Keratinocyte (primary cell): ENCODE measurements around the gene SCARB1. TPM values are rescaled to one million over a fixed set of nuclear protein-coding genes. Genes with fewer than 3 reads are reported as not detected.

ENCODE experiments used
- DNase-seq: peaks from one replicate; pipeline ENCODE4 v3.0.0-alpha.2; 2011; ENCODE audit warnings: low read depth, missing footprints, low spot score
- FAIRE-seq: peaks from 2 replicates; lab custom pipeline; 2011; peaks lifted over from hg19 to GRCh38; lab: Jason Lieb, UNC
- H2AFZ ChIP-seq: 2 replicates; pipeline ENCODE4 v1.6.0; 2012; ENCODE audit warnings: low read length, control low read depth, inconsistent platforms; ENCODE audit not compliant: control insufficient read depth
- H3K27ac ChIP-seq: 2 replicates; pipeline ENCODE4 v1.5.1; 2011; ENCODE audit warnings: low read length; ENCODE audit not compliant: control insufficient read depth, insufficient read depth
- H3K27me3 ChIP-seq: 3 replicates; pipeline ENCODE4 v1.6.0; 2011; ENCODE audit warnings: low read length; ENCODE audit not compliant: control insufficient read depth, insufficient read depth; ENCODE audit errors: extremely low read depth
- H3K36me3 ChIP-seq, 2 experiments: 2 replicates in 1 of 2; 3 replicates in 1 of 2; pipeline ENCODE4 v1.5.1; 2011; ENCODE audit warnings: low read length in 2 of 2, mild to moderate bottlenecking in 1 of 2; ENCODE audit not compliant: control insufficient read depth in 2 of 2, insufficient read depth in 2 of 2; ENCODE audit errors: extremely low read depth in 1 of 2
- H3K4me1 ChIP-seq: 3 replicates; pipeline ENCODE4 v1.5.1; 2011; ENCODE audit warnings: low read length; ENCODE audit not compliant: control insufficient read depth, insufficient read depth; ENCODE audit errors: extremely low read depth
- H3K4me2 ChIP-seq: 3 replicates; pipeline ENCODE4 v1.6.0; 2011; ENCODE audit warnings: low read depth, low read length; ENCODE audit not compliant: control insufficient read depth, insufficient read depth; ENCODE audit errors: extremely low read depth
- H3K4me3 ChIP-seq, 3 experiments: fragments of 200-600 bp in 1 of 3; sonication (generic) in 1 of 3; 2 replicates in 2 of 3; 3 replicates in 1 of 3; pipeline ENCODE4 v1.5.1; 2011 to 2016; ENCODE audit warnings: low read length in 3 of 3, mild to moderate bottlenecking in 3 of 3, control low read depth in 2 of 3, inconsistent platforms in 1 of 3, low read depth in 1 of 3, mixed read lengths in 1 of 3, mixed run types in 1 of 3, moderate library complexity in 1 of 3; ENCODE audit not compliant: control insufficient read depth in 2 of 3, insufficient read depth in 2 of 3; ENCODE audit errors: extremely low read depth in 1 of 3
- H3K79me2 ChIP-seq: 2 replicates; pipeline ENCODE4 v1.6.0; 2012; ENCODE audit warnings: low read length; ENCODE audit not compliant: control insufficient read depth, insufficient read depth
- H3K9ac ChIP-seq: 3 replicates; pipeline ENCODE4 v1.6.0; 2011; ENCODE audit warnings: low read length; ENCODE audit not compliant: control insufficient read depth, insufficient read depth; ENCODE audit errors: extremely low read depth
- H3K9me1 ChIP-seq: 3 replicates; pipeline ENCODE4 v1.6.0; 2011; ENCODE audit warnings: low read length; ENCODE audit not compliant: control insufficient read depth, insufficient read depth; ENCODE audit errors: extremely low read depth
- H3K9me3 ChIP-seq: 2 replicates; pipeline ENCODE4 v1.5.1; 2012; ENCODE audit warnings: low read depth, low read length; ENCODE audit not compliant: control insufficient read depth
- H4K20me1 ChIP-seq: 3 replicates; pipeline ENCODE4 v1.6.0; 2011; ENCODE audit warnings: low read length; ENCODE audit not compliant: control insufficient read depth, insufficient read depth; ENCODE audit errors: extremely low read depth
- CTCF ChIP-seq, 3 experiments: IDR thresholded peaks in 1 of 3; conservative IDR thresholded peaks in 1 of 3; optimal IDR thresholded peaks in 1 of 3; 2 replicates in 2 of 3; 3 replicates in 1 of 3; pipeline versions ENCODE3 to v1.5.1; 2011; ENCODE audit warnings: low read length in 3 of 3, mild to moderate bottlenecking in 3 of 3, moderate library complexity in 2 of 3, control low read depth in 1 of 3, inconsistent platforms in 1 of 3; ENCODE audit not compliant: insufficient read depth in 2 of 3; ENCODE audit errors: extremely low read depth in 1 of 3
- EZH2 ChIP-seq: IDR thresholded peaks from one replicate; pipeline ENCODE4 v1.6.1; 2012; ENCODE audit warnings: inconsistent platforms, mild to moderate bottlenecking, low read length, moderate library complexity
- dilution Hi-C: fragments of 300-500 bp; cut with MboI; formaldehyde crosslinking; loops from one replicate; pipeline ENCODE4 v1.7.0; 2020; ENCODE audit warnings: low sequenced_read_pairs; ENCODE audit not compliant: extremely low pct_ligation_motif_present
- polyA plus RNA-seq, 5 experiments: library from polyadenylated mRNA; depleted of rRNA in 3 of 5; stranded (reverse) in 3 of 5; stranded (forward) in 1 of 5; unstranded in 1 of 5; fragments of >200 nt; gene quantifications; 1 replicate in 1 of 5; 2 replicates in 3 of 5; 3 replicates in 1 of 5; pipeline versions ENCODE4 v1.2.1 to v1.2.3, GENCODE V29; 2011 to 2012; ENCODE audit warnings: missing spikeins in 2 of 5, low read depth in 1 of 5, low replicate concordance in 1 of 5

The SCARB1 gene
- polyA plus RNA-seq, 1 donor (not counting 4 experiments of a cell fraction or from before 2014, with no cell fraction given), result 40.9 TPM

GRCh38 chr12:124814741-124815613, 48.7 kb downstream of the SCARB1 start:
- Histone ChIP-seq H3K9me3 (no peaks in the 10 kb centered on the region), H3K4me2 (no peak overlapping the region), H3K36me3 (peaks cover 15 to 38% of the 10 kb centered on the region in 2 experiments), H3K4me3 (no peak overlapping the region), H2AFZ (no peak overlapping the region), H3K4me1 (peaks cover 2% of the 10 kb centered on the region), H3K27me3 (no peaks in the 10 kb centered on the region), H3K27ac (no peak overlapping the region), H3K79me2 (peaks cover 5% of the 10 kb centered on the region), H3K9me1 (no peaks in the 10 kb centered on the region), H4K20me1 (peaks cover 6% of the 10 kb centered on the region), H3K9ac (no peak overlapping the region)
- FAIRE-seq, result no peak
- no peak for DNase-seq
- dilution Hi-C loops, result no loop called here
- no peak for TF ChIP-seq EZH2
- no peak for TF ChIP-seq CTCF (optimal IDR thresholded peaks at IDR 0.05 in 1 of 3, IDR thresholded peaks at IDR 0.05 in 1 of 3, conservative IDR thresholded peaks at IDR 0.05 in 1 of 3; ENCODE audit: extremely low read depth in 1 of 3, insufficient read depth in 2 of 3, low read length in 3 of 3)

GRCh38 chr12:124813782-124814181, 49.9 kb downstream of the SCARB1 start:
- Histone ChIP-seq H3K9me1 (no peaks in the 10 kb centered on the region), H3K79me2 (no peaks in the 10 kb centered on the region), H3K9me3 (no peaks in the 10 kb centered on the region), H3K4me1 (peaks cover 6% of the 10 kb centered on the region), H3K4me2 (no peak overlapping the region), H4K20me1 (peaks cover 6% of the 10 kb centered on the region), H3K4me3 (no peak overlapping the region), H3K9ac (no peak overlapping the region), H3K27ac (no peak overlapping the region), H3K27me3 (no peaks in the 10 kb centered on the region), H3K36me3 (peaks cover 15 to 40% of the 10 kb centered on the region in 2 experiments), H2AFZ (no peak overlapping the region)
- DNase-seq (no peak), FAIRE-seq (no peak)
- dilution Hi-C loops, result no loop called here
- no peak for TF ChIP-seq CTCF (optimal IDR thresholded peaks at IDR 0.05 in 1 of 3, IDR thresholded peaks at IDR 0.05 in 1 of 3, conservative IDR thresholded peaks at IDR 0.05 in 1 of 3; ENCODE audit: extremely low read depth in 1 of 3, insufficient read depth in 2 of 3, low read length in 3 of 3)
- no peak for TF ChIP-seq EZH2
